GM21529 (cell line): ENCODE results near the gene BMP6.
"Not testable (repeated sequence)": the region's sequence is repeated elsewhere in the genome, so short reads cannot be mapped to it uniquely, and the experiment has no call there.

Experiments used
- ATAC-seq: cut with Tn5 transposase; IDR thresholded peaks from one replicate; pipeline ENCODE4 v1.9.1; 2021; ENCODE audit not compliant: unreplicated experiment

The BMP6 gene

DNA sequence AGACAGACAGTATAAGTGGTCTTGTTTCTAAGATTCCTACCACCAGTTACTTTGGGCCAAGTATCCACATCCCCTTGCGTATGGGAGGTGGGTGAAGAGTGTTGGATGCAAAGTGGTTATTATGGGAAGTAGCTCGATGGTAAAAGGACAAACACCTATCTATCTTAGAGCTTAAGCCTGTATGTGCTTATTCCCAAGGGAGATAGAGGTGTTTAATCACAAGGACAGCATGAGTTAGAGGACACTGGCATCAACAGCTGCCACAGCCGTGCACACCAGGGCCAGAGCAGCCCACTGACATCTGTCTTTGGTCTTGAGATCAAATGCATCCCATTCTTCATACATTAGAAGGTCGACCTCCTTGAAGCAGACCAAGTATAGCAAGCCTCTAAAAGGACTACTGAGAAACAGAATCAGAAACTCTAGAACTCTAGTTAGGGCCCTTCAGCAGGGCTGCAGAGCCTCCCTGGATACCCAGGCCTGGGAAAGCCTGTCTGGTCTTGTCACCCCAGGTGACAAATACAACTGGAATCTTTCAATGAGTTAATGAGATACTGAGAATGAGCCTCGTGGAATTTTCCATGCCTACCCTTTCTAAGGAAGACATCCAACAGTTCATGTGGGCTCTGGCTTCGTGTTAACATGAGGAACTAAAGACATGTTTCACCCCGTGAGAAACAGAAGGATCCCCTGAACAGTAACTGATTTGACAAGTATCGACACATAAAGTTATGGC is 156.0 kb downstream of the BMP6 start:
- no peak for ATAC-seq

DNA sequence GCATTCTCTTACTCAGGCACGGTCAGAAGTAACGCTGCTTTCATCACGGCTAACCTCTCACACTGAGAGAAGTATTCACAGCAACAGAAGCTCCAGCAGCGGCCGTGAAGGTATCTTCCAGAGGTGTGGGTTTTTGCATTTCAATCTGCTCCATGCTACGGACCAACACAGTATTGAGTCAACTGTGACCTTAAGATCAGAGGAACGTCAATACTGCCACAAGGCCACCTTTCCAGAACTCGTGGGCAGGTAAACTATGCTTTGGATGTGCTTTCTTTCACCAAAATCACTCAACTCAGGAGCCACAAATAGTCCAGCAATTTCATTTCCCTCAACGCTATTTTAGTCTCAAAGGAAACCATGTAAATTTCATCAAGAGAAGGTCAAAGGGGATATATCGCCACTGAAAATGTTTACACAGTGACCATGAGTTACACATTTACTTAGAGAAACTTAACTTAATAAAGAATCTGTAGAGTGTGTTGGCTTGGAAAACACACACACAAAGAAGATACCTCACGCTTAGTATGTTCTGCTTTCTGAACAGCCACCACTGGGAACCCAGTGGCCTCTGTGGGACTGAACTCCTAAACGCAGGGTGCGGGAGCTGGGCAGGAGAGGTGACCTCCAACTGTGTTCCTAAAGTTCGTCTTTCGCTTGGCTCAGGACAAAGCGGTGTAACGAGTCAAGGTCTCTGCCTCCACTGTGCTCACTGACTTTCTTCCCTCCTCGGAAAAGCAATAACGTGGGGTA is 156.8 kb downstream of the BMP6 start:
- no peak for ATAC-seq

DNA sequence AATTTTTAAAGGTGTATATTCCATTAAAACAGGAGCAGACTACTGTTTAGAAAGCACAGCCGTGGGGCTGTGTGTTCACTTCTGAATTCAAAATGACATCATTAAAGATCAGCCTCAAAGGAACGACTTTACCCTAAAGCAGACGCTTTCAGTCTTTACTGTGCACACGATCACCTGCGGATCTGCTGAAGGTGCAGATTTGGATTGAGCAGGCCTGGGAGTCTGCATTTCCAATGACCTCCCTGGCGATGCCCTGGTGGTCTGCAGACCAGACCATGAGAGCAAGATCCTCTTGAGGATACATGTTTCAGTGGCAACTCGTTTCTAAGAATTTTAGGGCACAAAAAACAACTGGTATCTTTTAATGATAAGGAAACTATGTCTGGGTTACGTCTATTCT is 157.5 kb downstream of the BMP6 start:
- no peak for ATAC-seq

DNA sequence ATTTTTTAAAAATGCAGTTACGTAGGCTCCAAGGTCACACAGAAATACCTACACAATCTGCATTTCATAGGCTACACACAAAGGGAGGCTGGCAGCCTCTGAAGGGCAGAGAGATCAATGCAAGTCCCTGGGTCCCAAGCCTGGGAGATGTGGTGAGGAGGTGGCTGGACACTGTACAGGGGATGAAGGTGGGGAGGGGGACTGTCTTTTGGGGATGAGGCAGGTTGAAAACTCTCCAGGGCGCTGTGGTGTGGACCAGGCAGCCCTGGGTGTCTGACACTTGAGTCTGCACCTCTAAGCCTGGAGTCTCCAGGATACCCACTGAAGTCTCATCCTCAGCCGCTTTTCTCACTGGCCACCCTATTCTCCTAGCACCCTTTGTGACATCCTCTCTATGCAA is 160.2 kb downstream of the BMP6 start:
- ATAC-seq = no peak

DNA sequence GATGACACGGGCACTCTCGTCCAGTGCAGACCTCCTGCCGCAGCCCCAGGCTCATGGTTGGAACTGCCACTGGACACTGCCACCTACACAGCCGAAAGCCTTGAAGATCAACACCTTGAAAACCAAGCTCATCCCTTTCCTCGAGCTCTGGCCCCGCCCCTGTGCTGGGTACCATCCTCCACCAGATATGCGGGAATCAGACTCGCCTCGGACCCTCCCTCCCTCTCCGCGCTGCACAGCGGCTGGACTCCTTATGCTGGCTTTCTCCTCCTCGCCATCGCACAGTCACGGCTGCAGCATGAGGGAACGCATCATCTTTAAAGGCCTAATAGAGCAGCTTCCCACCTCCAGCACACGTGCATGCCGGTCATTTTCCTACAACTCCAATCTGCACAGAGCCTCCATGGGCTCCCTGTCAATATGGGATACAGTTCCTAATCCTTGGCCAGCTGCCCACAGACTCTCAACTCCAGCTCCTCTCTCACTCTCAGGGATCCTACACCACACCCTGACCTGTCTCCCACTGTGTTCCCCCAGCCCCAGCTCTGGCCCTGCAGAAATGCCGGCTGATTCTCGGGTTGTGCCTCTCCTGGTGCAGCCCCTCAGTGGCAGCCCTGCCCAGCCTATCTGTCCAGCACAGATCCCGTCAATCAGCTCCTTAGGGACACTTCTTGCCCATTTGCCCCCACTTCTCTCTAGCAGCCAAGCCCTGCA is 161.5 kb downstream of the BMP6 start:
- no peak for ATAC-seq

DNA sequence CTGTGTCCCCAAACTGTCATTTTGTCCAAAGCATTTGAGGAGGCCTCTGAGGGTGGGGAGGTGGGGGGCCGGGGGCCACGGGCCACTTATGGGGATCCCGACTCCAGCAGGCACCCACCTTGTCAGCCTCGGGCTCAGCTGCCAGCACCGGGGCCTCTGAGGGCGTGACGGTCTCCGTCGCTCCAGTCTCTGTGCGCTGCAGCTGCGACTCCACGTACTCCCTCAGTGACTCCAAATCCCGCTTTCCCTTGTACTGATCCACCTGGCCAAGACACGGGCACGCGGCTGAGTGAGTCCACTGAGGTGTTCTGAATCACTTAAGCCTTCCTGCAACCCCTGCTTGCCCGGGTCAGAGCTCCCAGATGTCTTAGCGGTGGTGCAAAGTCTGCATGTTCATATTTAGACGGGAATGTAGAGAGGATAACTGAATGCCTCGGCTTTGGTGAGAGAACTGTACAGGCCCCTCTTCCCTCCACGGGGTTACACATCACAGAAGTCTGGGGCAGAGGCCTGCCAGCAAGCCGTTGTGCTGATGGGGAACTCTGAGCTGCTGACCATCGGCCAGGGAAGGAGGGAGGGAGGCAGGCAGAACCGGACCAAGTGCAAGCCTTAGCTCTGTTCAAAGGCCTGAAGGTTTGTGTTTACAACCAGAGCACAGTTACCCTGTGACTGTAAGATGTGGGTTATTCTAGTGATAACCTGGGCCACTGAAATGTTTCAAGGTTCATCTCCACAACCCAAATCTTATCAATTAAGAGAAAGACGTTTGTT is 162.9 kb downstream of the BMP6 start:
- no peak for ATAC-seq

DNA sequence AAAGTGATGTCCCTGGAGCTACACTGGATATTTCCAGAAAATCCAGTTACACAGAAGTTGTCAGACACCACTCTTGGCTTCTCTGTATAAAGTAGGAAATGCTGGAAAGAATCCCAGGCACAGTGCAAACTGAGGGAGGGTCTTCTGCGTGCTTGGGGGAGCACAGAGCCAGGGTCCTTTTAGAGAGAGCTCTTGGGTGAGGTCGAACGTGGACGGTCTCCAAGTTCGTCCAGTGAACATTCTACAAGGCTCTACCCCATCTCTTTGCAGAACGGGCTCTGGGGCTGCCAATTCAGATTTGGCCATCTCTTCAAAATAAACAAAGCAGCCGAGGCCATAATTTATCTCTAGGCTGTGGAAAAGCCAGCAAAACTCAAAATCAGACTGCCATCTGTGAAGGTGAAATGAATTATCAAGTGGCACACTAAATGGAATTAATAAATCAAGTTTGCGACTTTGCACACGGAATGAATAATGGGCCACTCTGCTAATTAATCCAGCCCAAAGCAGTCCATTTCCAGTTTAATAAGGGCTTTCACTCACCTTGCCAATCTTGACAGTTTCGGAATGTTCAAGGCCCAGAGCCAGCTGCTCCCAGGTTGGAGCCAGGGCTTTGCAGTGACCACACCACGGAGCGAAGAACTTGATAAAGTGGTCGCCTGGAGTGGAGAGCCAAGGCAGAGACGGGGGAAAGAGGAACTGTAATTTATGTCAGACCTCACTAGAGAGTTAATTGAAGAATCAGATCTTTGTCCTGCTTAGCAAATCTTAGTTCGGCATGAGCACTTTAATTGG is 165.4 kb downstream of the BMP6 start:
- ATAC-seq = no peak

DNA sequence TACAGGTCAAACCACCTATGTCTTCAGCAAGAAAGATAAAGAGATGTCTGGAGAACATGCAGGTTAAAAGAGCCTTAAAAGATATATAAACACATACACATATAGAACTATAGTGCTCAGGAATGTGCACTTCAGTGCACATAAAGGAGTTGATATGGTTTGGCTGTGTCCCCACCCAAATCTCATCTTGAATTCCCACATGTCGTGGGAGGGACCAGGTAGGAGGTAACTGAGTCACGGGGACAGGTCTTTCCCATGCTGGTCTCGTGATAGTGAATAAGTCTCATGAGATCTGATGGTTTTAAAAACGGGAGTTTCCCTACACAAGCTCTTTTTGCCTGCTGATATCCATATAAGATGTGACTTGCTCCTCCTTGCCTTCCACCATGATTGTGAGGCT is 166.5 kb downstream of the BMP6 start:
- not testable (repeated sequence) for ATAC-seq

DNA sequence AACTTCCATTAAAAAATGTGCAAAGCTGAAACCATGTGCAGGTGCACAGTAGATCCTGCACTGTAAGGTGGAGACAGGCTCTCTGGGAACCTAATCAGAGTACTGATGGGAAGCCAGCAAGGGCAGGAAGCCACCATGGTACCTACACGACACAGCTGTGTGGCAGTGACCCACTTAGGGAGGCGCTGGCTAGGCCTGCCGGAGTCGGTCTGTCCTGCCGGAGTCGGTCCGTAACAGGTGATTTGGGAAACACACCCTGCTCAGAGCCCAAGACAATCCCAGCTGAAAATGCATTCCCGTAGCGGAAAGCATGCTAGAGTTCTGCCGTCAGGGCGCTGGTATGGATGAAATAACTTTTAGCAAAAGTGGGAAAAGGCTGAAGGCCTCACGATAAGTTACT is 167.4 kb downstream of the BMP6 start:
- ATAC-seq = no peak

DNA sequence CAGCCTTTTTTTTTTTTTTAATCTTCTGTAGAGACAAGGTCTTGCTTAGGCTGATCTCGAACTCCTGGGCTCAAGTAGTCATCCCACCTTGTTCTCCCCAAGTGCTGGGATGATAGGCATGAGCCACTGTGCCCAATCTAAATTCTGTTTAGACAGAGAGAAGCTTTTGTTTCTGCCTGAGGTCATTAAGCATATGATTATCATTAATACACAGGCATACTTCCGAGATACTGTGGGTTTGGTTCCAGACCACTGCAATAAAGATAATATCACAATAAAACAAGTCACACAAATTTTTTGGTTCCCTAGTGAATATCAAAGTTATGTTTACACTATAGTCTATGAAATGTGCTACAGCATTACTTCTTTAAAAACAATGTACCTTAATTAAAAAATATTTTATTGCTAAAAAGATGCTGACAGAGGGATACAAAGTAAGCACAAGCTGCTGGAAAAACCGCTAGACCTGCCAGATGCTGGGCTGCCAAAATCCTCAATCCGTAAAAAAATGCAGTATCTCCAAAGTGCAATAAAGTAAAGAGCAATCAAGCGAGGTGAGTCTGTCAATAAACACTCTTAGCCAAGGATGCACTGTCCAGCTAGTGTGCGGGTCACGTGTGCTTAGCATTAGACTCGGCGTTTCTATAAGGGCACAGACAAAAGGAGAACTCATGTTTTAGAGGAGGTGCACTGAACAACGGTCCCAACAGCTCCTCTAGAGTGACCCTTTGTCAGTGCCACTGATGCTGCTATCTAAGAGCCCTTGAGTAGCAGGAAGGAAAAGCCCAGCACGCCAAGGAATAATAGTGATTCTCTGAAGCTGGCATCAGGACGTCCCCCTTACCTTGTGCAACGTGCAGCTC is 168.6 kb downstream of the BMP6 start:
- ATAC-seq = no peak

DNA sequence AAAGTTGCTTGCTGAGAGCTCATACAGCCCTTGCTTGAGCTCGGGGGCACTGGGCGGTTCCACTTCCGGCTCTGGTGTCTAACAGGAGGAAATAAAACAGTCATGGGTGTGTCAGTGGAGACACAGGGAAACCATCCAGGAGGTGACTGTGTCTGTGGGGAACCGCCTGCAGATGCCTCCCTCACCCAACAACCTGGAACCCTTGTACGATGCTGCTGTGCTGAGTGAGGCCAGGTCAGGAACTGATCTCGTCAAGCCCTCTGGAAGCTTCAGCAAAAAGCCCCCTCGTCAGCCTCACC is 169.2 kb downstream of the BMP6 start:
- ATAC-seq = no peak

DNA sequence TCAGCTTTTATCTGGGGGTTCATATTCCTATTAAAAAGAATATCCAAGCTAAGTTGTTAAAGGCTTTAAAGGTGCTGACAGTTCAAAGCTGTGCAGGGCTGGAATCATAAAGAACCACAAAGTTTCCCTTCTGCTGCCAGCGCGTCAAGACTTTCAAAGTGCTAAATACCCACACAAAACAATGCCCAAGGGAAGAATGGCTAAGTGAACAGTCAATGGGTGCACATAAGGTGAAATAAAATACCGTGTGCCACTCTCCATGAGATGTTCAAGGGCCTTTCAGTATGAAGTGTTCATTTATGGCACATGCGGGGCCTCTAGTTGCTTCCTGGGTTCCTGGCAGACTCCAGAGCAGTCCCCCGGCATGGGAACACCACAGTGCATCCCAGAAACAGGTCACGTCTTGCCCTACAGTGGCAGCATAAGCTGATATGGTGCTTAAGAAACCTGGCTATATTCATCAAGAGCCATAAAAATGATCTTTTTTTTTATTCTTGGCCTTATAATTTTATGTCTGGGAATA is 170.6 kb downstream of the BMP6 start:
- no peak for ATAC-seq

DNA sequence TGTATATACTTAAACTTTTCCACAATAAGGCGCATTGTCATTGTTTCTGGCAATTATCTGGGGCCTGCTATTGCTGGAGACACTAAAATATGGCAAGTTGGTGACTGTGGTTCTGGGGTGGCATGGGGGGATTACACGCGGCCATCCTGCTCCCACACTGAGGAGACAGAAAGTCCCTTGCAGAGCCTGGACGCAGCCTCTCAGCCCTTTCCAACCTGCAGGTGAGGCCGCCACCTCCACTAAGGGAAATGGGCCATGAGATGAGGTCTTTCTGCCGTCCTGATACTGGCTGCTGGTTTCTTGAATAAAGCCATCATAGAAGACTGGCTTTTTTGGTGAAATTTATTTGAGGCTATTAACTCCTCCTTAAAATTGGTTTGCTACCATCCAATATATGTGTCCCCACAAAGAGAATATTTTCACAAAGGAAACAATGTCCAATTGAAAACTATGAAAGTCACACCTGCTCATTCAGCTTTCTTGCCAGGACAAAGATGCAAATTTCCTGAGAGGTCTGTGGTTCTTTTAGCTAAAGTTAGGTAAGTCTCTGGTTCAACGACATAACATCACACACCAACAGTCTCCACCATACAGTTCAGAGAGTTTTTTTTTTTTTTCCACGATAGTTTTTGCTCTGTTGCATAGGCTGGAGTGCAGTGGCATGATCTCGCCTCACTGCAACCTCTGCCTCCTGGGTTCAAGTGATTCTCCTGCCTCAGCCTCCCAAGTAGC is 171.7 kb downstream of the BMP6 start:
- peak; percentile 74 for ATAC-seq

DNA sequence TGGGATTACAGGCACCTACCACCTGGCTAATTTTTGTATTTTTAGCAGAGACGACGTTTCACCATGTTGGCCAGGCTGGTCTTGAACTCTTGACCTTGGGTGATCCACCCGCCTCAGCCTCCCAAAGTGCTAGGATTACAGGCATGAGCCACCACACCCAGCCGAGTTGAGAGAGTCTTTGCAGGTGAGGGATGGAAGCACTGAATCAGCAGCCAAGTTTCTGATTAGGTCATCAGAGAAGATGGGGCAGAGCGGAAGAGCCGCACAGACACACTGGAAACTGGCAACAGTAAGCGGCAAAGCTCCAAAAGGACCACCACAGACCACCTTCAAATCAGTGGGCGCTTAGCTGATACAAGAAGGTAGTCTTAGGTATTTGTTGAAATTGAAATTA is 172.3 kb downstream of the BMP6 start:
- not testable (repeated sequence) for ATAC-seq

DNA sequence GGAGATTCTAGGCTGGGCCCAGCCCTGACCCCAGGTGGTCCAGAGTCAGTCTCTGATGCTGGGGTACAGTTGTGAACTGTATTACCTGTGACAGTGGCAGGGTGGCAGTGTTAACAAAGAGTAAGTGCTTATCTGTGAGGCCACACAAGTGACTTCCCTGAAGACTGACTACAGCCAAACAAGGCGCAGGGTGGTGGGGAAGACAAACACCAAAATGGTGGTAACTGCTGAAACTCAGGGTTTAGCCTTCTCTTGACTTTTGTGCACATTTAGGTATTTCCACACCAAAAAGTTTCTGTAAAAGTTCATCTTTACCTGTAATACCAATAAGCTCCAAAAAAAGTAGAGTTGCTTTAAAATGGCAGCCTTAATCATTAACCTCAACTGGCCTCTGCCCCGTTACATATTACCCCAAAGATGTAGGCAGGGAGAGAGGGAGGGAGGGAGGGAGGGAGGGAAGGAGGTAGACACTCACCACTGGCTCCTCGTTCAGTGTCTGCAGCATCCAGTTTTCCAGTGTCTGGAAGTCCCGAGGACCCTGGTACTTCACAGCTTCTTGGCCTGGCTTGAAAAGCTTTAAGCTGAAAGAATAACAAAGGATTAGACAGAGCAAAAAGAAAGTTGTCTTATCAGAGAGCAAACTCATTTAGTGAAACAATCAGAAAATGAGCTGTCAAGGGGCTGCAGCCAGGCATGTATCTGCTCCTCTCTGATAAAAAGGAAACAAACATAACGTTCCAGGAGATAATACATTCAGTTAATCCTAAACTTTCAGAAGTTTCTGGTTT is 173.4 kb downstream of the BMP6 start:
- peak; percentile 38 for ATAC-seq

DNA sequence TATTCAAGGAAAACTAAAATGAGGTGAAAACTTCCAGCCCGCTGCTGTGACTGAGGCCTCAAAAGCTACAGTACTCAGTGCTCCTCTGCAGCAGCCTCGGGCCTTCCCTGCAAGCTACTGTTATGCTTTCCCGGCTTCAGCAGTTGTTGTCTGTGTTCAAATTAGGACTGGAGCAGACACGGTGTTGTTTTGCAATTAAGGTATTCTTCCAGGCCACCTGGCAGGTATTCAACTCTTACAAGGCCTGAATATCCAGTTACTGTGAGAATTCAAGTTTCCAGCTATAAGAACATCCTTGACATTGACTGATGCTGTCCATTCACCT is 174.0 kb downstream of the BMP6 start:
- no peak for ATAC-seq

DNA sequence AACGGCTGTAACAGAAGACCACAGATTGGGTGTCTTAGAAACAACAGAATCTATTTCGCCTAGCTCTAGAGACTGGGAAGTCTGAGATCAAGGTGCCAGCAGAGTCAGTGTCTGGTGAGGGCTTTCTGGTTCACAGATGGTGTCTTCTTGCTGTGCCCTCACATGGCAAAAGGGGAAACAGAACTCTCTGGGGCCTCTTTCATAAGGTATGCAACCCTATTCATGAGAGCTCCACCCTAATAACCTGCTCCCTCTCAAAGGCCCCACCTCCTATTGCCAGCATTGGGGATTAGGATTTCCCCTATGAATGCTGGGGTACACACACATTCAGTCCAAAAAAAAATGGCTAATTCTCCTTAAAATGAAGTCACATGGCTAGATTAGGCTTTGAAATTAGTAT is 174.7 kb downstream of the BMP6 start:
- ATAC-seq = peak; percentile 34

DNA sequence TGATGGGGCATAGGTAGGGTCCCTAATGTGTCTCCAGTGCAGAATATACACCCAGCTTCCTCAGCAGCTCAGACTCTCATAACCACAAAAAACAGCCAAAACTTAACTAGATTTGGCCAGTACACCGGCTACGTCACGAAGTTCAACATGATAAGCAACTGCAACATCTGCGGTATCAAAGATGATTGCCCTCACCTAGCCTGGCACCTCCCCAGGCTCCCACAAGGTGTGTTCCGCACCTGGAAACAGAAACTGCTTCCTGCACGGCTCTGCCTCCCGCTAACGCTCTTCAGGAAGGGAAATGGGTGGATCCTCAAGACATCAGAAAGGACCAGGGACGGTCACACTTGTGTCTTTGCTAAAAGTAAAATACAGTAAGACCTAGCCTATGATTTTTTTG is 175.2 kb downstream of the BMP6 start:
- no peak for ATAC-seq
